SW 1271 (cell line): ENCODE measurements around the gene CENPP.
"Not testable (repeated sequence)": the region's sequence is repeated elsewhere in the genome, so short reads cannot be mapped to it uniquely, and the experiment has no call there.

ENCODE experiments used
- DNase-seq, 2 experiments: peaks; one replicate each; lab custom pipeline; 2025; lab: John Stamatoyannopoulos, UW

The CENPP gene

DNA sequence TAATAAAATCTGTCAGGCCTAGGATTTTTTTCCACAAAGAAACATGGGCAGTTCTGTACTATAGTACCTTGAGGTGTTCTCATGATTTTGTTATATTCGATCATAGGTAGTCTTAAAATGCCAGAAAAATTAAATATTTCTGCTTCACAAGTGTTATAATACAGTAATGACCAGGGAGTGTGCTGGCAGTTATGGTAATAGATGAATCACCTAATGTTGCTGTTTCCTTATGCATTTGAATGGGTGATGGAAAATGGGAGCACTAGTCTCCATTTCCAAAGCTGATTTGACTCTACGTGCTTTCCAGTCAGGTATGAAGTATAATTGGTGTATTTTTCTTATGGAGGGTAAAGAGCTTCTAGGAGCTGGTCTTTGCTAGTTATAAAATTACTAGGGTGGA is 54.9 kb downstream of the CENPP start:
- no peak for DNase-seq

DNA sequence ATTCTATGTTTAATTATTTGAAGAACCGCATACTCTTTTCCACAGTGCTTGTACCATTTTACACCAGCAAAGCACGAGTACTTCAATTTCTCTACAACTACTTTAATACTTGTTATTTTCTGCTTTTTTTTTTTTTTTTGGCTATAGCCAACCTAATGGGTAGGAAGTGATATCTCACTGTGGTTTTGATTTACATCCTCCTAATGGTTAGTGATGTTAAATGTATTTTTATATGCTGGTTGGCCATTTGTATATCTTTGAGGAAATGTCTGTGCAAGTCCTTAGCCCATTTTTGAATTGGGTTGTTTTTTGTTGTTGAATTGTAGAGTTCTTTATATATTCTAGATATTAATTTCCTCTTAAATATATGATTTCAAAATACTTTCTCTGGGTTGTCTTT is 56.0 kb downstream of the CENPP start:
- no peak for DNase-seq

DNA sequence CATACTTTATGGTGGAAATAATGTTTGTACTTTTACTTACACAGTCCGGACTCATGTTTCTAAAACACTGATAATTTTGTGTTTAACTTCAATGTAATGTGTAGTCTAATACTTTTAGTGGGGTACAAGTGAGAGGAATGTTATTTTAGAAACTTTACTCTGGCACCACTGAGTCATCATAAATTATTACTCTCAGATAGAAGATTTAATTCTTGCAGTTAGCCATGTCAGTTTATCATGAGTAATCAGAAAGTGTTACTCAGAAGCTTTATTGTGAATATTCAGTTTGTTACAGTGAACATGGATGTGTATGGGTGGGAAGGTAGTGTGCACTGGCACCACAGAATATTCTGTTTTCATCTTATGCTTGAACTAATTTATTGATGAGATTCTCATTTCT is 58.6 kb downstream of the CENPP start:
- no peak for DNase-seq

DNA sequence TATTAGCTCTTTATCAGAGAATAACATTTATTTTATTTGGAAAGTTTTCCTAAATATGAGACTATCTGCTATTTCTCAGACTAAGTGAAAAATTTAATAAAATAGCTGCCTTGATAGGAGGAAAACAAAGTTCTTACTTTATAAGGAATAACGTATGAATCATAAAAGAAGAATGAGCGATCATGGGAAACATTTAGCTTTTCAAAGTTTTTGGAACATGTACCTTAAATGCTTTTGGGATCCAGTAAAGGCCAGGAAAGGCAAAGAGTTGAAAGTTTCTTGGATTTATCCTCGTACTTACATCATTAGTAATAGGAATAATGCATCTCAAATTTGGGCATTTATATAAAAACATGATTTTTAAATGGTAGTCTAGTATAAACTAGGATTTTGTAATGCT is 59.2 kb downstream of the CENPP start:
- DNase-seq, result no peak

DNA sequence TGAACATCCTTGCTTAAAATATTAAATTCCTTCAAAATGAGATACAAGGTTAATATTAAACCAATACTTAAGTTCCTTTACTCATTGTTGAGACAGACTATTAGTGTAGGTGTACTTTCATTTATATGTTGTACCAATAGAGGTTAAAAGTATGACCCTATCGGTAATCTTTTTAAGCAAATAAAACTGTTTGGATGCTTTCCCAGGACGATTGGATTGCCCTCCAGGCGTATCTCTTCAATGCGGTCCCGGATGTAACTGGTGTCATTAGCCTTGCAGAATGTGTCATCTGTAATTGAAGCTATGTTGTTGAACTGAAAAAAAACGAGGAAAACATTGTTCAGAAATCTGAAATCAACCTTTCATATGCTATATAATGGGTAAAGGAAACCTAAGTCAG is 59.7 kb downstream of the CENPP start:
- DNase-seq, result no peak

DNA sequence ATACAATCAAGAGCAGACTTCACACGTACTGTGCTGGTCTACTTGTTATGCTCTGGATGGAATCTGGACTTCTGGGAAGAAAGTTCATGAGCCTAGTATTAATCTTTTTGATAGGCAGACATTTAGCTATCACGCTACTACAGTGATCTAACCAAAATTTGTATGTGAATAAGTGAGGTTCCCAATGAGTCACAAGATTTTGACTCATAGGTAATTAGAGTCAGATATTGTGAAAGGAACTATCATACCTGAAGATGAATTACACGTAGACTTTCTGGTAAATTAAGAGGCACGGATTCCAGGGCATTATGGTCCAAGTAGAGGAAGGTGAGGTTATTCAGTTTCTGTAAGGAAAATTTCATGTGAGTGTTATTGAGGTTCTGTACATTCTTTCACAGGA is 60.2 kb downstream of the CENPP start:
- no peak for DNase-seq

DNA sequence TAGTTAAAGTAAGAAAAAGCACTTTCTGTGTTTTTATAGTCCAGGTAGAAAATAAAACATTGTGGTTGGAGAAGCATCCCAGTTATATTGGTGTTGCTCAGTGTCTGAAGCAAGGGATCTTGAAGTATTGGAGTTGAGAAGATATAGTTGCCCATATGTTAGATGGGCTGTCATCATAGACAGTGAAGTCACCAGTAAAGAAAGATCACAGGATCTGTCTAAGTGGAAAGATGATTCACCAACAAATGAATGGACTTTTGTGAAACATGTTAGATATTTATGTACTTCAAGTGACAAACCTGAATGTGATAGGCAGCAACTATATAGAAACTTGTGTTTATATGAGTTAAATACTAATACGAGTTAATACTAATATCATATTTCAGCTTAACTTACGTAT is 66.9 kb downstream of the CENPP start:
- no peak for DNase-seq

DNA sequence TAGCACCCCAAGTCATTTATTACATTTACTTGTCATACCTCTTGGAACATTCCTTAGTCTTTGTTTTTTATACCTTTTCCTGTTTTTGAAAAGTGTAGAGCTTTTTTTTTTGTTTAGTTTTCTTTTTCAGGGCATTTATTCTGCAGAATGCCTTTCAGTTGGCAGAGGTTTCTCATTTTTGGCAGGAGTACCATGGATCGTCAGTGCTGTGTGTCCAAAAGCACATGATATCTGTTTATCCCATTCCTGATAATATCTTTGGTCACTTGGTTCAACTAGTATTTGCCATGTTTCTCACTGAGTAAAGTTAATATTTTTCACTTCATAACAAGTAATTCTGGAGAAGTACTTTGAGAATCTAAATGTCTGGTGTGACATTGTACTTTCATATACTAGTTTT is 67.9 kb downstream of the CENPP start:
- DNase-seq, result no peak

DNA sequence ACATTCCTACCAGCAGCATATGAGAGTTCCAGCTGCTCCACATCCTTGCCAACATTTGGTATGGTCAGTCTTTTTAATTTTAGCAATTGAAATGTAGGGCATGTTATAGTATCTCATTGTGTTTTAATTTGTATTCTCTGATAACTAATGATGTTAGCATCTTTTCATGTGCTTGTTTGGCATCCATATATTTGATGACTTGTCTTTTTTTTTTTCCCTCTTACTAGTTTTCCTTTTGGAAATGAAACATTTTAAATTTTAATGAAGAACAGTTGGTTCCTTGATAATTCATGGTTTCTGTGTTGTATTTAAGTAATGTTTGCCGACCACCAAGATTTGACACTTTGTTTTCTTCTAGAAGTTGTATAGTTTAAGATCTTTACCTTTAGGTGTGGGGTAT is 69.9 kb downstream of the CENPP start:
- DNase-seq, result no peak

DNA sequence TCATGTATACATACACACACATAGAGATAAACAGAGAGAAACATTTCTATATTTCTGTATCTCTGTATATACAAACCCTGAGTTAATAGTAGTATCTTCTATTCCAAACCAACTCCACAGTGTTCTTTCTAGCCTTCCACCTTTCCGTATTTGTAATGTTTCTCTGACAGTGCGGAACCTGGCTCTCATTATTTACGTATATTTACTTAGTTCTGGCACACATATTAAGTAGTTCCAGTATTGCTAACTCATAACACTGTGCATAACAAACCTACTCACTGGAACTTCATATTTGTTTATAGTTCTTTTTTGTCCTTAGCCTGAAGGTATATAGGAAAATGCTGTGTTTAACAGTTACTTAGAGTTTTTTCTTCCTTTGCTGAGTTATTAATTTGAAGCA is 72.1 kb downstream of the CENPP start:
- DNase-seq, result no peak

DNA sequence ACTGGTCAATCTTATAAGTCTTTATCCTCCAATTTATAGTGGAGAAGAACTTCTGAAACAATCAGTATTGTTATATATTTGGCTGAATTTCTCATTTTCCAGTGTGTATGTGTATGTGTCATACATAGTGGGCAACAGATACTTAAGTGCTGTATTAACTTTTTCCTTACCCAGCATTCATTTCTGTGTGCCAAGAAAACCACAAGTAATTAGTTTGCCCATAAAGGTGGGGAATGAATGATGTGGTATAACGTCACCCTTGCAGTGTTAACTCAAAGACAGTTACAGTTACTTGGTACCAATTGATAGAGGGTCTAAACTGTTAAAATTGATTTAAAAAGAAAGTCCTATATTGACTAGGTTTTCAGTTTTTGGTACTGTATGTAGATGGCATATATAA is 76.6 kb downstream of the CENPP start:
- DNase-seq, result no peak

DNA sequence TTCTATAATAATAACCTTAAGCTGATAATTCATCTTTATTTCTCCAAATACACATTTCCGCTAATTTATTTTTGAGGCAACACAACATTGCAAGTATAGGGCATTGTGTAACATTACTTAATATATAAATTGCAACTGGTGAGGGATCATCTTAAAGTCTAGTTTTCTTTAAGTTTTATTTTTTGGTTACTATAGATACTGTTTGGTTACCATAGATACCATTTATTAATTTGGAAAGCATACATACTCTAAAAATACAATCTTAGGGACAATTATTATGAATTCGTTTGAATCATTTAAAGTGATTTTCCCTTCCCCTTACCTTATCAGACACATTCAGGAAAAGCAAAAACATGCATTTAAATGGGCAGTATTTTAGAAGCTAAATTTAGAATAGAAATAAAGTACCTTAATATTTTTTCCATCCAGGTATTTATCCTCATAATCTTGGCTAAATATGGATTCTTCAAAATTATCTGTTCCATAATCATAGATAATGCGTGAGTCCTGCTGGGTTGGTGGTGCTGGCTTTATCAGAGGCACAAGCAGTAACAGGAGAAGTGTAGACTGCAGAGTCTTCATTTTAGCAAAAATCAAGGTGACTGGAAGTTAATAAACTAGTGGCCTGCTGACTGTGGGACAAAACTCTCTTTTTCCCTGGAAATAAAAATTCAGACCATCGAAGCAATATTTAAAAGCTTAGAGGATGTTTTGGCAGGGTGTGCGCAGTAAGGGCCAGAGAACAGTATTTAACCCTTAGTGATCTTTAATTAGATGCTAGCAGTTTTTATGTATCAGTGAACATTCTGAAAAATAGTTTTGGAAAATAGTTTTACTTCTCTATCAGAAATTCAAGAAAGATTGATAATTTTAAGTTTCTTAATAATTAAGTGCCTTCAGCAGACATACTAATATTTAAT is 77.3 kb downstream of the CENPP start:
- no peak for DNase-seq

DNA sequence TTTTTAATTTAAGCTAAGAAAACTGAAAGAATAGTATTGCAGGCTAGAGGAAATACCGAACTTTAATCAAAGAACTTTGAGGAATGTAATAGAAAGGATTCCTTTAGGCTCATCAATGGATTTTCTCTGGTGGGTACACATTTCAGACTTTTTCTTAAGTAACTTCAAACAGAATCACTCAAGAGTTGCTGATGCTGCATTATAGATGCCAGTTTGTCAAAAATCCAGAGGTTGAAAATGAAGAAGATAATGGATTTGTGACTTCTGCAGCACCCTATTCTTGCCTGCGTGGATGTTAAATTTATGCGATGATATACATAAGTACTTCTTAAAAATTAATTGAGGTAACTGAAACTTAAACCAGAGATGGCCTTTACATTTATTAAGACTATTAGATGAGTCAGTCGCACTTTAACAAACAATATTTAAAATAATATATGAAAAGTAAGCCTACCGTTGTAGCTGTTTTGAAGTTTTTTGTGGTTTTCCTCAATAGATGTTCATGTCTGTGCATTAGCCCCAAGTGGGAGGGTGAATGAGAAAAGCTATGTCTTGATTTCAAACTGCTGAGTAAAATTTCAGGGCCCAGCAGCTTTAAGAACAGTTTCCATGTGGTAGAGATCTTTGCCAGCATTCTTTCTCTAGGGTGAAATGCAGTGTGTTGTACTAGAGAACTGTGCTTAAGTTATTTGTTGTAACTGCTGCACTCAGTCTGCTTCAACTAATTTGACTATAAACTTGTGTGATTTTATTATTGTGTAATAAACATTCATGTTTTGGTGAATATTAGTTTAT is 78.5 kb downstream of the CENPP start, which contains the start of gene OGN:
OGN (minus strand) TSS at position 537 of the 795 bp plus-strand sequence. CDS start 1,171 bp downstream, outside the sequence.
- no peak for DNase-seq

DNA sequence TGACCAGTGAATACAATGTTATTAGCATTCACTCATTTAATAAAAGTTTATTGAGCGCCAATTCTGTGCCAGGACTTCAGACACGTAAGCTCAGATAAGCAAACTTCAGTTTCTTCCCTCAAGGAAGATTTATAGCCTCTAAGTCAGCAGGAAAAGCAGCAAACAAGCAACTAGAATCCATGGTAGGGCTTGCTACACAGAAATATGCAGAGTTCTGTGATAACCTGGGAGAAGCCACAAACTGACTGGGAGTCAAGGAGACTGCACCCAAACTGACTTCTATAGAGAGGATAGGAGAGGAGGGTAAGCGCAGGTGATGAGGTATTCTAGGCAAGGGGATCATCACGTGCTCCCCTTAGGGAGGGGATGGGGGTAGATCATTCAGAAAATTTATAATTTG is 80.1 kb downstream of the CENPP start:
- no peak for DNase-seq

DNA sequence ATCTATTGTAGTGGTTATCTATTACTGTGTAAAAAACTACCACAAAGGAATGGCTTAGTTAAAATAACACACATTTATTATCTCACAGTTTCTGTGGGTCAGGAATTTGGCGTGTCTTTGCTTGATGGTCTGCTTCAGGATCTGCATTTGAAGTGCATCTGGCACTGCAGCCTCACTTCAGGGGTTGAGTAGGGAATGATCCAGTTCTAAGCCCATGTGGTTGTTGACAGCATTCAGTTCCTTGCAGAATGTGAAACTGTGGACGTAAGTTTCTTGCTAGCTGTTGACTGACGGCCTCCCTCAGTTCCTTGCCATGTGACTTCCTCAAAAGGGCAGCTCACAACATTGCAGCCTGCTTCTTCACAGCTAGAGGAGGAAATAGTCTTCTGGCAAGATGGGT is 80.7 kb downstream of the CENPP start:
- DNase-seq, result no peak

DNA sequence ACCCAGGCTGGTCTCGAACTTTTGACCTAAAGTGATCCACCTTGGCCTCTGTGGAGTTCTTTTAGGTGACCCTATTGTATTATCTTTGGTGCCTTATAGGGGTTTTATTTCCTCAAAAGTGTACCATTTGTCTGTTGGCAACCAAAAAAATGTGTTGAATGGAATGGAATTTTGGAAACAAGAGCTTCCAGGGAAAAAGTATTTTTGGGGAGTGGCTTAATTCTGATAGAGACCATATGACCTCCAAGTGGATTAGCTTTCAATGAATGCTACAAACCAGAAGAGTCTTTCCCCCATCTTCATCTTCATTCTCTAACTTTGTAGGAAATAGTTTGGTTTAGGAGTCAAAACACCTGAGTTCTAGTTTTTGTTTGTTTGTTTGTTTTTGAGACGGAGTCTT is 82.1 kb downstream of the CENPP start:
- DNase-seq, result no peak

DNA sequence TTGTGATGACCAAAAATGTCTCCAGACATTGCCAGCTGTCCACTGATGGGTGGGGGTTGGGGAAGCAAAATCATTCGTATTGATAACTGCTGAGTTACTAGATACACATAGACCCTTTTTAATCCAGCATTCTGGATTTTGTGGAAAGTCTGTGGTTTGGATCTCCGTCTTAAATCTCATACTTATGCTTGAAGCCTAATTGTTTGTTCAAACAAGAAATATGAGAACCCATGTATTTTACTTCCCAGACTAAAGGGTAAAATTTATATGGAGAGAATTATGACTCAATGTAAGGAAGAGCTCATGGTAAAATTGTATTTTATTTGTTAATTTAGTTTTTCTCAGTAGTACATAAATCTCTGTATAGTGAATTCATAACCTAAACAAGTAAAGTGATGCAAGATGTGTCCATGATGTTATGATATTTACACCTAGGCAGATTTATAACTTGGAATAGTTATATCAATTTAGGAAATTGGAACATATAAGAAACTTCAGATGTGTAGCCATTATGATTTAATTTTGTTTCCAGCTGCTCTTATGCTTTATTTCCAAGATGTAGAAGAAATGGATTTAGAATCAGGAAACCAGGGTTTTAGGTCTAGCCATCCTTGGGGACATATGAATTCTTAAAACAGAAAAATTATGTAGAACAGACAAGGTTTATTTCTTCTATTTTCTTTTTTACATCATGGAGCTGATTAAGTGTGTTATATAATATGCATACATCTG is 83.2 kb downstream of the CENPP start:
- no peak for DNase-seq

DNA sequence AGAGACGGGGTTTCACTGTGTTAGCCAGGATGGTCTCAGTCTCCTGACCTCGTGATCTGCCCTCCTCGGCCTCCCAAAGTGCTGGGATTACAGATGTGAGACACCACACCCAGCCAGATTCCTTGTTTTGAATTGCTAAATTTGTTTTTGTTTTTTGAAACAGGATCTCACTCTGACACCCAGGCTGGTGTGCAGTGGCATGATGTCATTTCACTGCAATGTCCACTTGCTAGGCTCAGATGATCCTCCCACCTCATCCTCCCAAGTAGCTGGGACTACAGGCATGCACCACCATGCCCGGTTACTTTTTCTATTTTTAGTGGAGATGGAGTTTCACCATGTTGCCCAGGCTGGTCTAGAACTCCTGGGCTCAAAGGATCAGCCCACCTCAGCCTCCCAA is 85.4 kb downstream of the CENPP start:
- DNase-seq, result not testable (repeated sequence)

DNA sequence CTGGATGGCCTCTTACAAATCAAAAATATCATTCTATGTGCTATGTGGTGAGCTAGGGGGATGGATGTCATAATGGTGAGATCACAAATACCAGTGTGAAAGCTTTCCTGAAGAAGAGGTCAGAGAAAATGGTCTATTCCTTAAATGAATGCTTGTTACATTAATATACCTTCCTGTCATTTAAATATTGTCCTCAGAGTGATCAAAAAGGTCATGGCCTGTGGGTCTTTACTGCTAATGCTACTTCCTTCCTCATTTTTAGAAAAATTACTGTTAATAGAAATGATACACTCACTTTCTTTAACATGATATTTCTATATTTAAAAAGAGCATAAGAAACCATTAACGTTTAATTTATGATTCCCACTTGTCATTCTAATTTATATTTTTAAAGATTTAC is 88.8 kb downstream of the CENPP start:
- no peak for DNase-seq

DNA sequence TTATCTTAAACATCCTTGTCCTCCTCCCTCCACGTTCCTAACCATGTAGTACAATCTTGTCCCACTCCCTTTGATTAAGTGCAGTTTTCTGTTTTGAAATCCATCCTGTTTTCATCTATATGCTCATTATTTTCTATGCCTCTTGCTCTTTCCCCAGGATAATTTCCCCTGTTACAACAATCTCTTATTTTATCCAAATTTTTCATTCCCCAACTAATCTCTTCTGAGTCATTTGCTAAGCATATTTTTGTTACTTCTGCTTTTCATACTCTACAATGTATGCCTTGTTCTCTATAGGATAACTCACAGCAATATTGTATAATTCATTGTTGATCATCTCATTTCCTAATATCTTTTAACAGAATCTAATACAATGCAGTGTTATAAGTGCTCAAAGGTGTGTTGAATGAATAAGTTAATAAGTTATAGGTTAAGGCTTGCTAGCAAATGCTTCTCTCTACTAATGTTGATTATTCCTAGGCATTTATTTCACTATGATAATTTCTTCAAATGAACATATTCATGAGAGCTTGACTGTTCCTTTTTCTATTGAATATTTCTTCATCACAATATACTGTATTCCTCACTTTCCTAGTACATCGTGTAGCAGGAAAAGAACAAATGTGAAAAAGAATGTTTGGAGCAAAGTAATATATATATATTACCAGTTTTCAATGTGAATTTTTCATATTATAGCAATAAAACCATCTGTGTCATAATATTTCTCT is 97.0 kb downstream of the CENPP start:
- no peak for DNase-seq

DNA sequence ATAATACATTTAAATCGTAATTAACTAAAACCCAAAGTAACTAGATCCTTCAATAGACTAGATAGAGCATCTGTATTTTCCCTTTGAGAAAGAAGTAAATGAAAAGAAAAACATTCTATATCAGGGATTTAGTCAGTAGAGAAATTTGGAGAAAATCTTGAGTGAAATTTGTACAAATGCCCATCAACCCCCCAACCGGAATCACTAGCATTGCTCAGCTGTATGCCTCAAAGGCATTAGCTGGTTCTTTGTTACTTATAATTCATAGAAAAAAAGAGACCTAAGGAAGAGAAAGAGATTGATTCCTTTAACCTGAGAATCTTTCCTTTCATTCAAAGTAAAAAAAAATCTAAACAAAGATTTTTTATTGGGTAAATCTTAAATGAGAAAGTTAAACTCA is 97.9 kb downstream of the CENPP start:
- no peak for DNase-seq

DNA sequence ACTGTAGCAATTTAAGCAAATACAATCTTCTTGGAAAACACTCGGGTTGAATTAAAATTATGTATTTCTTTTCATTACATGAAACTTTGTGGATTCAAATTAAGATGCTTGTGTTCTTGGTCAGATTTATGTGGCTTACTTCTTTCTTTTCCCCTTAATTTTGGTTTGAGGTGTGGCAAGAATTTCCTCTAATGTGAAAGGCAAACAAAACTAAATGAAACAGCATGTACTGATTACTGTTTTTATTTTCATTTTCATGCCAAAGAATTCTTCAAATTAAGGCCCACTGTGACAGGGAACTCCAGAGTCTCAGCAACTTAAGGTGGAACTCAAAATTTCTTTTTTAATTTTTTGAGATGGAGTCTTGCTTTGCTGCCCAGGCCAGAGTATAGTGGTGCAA is 98.6 kb downstream of the CENPP start, which contains the start of gene OMD:
OMD (minus strand) TSS at position 132 of the 400 bp plus-strand sequence. CDS start 6,913 bp downstream, outside the sequence.
- DNase-seq, result no peak
